ENCODE measurements around the gene SMS. TPM values are rescaled to one million over a fixed set of nuclear protein-coding genes. Genes with fewer than 3 reads are reported as not detected.

SMS gene
- polyA plus RNA-seq, 1 donor (not counting 4 experiments of a cell fraction or from before 2014, with no cell fraction given): 142 TPM

- no peak overlapping the region for H3K27ac ChIP-seq (ENCODE audit: control insufficient read depth, insufficient read depth, low read length)
- no peaks in the 10 kb centered on the region for H3K36me3 ChIP-seq (ENCODE audit: control insufficient read depth in 2 of 2, extremely low read depth in 1 of 2, insufficient read depth in 2 of 2, low read length in 2 of 2)
- TF ChIP-seq EZH2 (IDR thresholded peaks at IDR 0.05; ENCODE audit: low read length): no peak
- TF ChIP-seq, protein P1, sequence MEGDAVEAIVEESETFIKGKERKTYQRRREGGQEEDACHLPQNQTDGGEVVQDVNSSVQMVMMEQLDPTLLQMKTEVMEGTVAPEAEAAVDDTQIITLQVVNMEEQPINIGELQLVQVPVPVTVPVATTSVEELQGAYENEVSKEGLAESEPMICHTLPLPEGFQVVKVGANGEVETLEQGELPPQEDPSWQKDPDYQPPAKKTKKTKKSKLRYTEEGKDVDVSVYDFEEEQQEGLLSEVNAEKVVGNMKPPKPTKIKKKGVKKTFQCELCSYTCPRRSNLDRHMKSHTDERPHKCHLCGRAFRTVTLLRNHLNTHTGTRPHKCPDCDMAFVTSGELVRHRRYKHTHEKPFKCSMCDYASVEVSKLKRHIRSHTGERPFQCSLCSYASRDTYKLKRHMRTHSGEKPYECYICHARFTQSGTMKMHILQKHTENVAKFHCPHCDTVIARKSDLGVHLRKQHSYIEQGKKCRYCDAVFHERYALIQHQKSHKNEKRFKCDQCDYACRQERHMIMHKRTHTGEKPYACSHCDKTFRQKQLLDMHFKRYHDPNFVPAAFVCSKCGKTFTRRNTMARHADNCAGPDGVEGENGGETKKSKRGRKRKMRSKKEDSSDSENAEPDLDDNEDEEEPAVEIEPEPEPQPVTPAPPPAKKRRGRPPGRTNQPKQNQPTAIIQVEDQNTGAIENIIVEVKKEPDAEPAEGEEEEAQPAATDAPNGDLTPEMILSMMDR (optimal IDR thresholded peaks at IDR 0.05 in 1 of 3, IDR thresholded peaks at IDR 0.05 in 1 of 3, conservative IDR thresholded peaks at IDR 0.05 in 1 of 3; ENCODE audit: extremely low read depth in 1 of 3, insufficient read depth in 2 of 3, low read length in 3 of 3): no peak
- no peak overlapping the region for H3K4me2 ChIP-seq (ENCODE audit: control insufficient read depth, extremely low read depth, insufficient read depth, low read depth, low read length)
- H3K79me2 ChIP-seq (ENCODE audit: control insufficient read depth, insufficient read depth, low read length): no peaks in the 10 kb centered on the region
- H3K9ac ChIP-seq (ENCODE audit: control insufficient read depth, extremely low read depth, insufficient read depth, low read length): no peak overlapping the region
- H3K9me3 ChIP-seq (ENCODE audit: control insufficient read depth, low read depth, low read length): no peaks in the 10 kb centered on the region
- H2AFZ ChIP-seq (ENCODE audit: control insufficient read depth, low read length): no peak overlapping the region
- dilution Hi-C loops (cut with MboI; ENCODE audit: extremely low pct_ligation_motif_present, low sequenced_read_pairs): no loop called here
- peaks cover 3% of the 10 kb centered on the region for H3K4me1 ChIP-seq (ENCODE audit: control insufficient read depth, extremely low read depth, insufficient read depth, low read length)
- H3K9me1 ChIP-seq (ENCODE audit: control insufficient read depth, extremely low read depth, insufficient read depth, low read length): no peaks in the 10 kb centered on the region
- no peaks in the 10 kb centered on the region for H3K27me3 ChIP-seq (ENCODE audit: control insufficient read depth, extremely low read depth, insufficient read depth, low read length)
- H4K20me1 ChIP-seq (ENCODE audit: control insufficient read depth, extremely low read depth, insufficient read depth, low read length): no peaks in the 10 kb centered on the region
- no peak overlapping the region for H3K4me3 ChIP-seq (ENCODE audit: control insufficient read depth in 2 of 3, extremely low read depth in 1 of 3, insufficient read depth in 2 of 3, low read depth in 1 of 3, low read length in 3 of 3)
- FAIRE-seq (no peak), DNase-seq (ENCODE audit: low read depth, low spot score) (no peak)
Measured at GRCh38 chrX:21905953-21906352, 34.6 kb upstream of the SMS start.

DNA sequence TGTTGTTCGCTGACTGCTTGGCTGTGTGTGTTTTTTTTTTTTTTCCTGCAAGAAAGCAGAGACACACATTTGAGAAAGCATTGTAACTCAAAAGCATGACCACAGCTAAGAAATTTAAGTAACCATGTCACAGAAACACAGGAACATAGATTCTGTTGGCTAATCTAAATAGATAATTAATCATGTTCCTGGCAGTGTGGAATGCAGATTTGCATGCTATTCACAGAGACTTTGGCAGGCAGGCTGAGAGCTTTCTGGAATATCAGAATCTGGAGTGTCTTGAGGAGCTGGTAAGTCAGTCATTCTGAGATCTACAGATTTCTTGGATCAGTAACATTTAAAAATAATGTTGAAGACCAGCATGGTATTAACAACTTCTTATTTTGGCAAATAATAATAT is 33.2 kb upstream of the SMS start:
- Histone ChIP-seq H3K36me3 (ENCODE audit: control insufficient read depth in 2 of 2, extremely low read depth in 1 of 2, insufficient read depth in 2 of 2, low read length in 2 of 2) (no peaks in the 10 kb centered on the region), H3K9me3 (ENCODE audit: control insufficient read depth, low read depth, low read length) (no peaks in the 10 kb centered on the region), H3K27ac (ENCODE audit: control insufficient read depth, insufficient read depth, low read length) (no peak overlapping the region), H4K20me1 (ENCODE audit: control insufficient read depth, extremely low read depth, insufficient read depth, low read length) (no peaks in the 10 kb centered on the region), H3K9ac (ENCODE audit: control insufficient read depth, extremely low read depth, insufficient read depth, low read length) (no peak overlapping the region), H3K4me3 (ENCODE audit: control insufficient read depth in 2 of 3, extremely low read depth in 1 of 3, insufficient read depth in 2 of 3, low read depth in 1 of 3, low read length in 3 of 3) (no peak overlapping the region), H3K79me2 (ENCODE audit: control insufficient read depth, insufficient read depth, low read length) (no peaks in the 10 kb centered on the region), H3K4me1 (ENCODE audit: control insufficient read depth, extremely low read depth, insufficient read depth, low read length) (peaks cover 3% of the 10 kb centered on the region), H2AFZ (ENCODE audit: control insufficient read depth, low read length) (no peak overlapping the region), H3K4me2 (ENCODE audit: control insufficient read depth, extremely low read depth, insufficient read depth, low read depth, low read length) (no peak overlapping the region), H3K9me1 (ENCODE audit: control insufficient read depth, extremely low read depth, insufficient read depth, low read length) (no peaks in the 10 kb centered on the region), H3K27me3 (ENCODE audit: control insufficient read depth, extremely low read depth, insufficient read depth, low read length) (no peaks in the 10 kb centered on the region)
- TF ChIP-seq EZH2 (IDR thresholded peaks at IDR 0.05; ENCODE audit: low read length): no peak
- TF ChIP-seq, protein P1 (optimal IDR thresholded peaks at IDR 0.05 in 1 of 3, IDR thresholded peaks at IDR 0.05 in 1 of 3, conservative IDR thresholded peaks at IDR 0.05 in 1 of 3; ENCODE audit: extremely low read depth in 1 of 3, insufficient read depth in 2 of 3, low read length in 3 of 3): no peak
- DNase-seq (ENCODE audit: low read depth, low spot score) (no peak), FAIRE-seq (no peak)
- dilution Hi-C loops (cut with MboI; ENCODE audit: extremely low pct_ligation_motif_present, low sequenced_read_pairs): no loop called here
